ENCODE data around the gene KLHL7. TPM values are rescaled to one million over a fixed set of nuclear protein-coding genes. Genes with fewer than 3 reads are reported as not detected.

Gene KLHL7
- total and polyA plus RNA-seq, 4 donors, result 5.4 to 14.1 (median 9.9) TPM

- WGBS, result 97% methylated on average over 1 of the region's 1 CpG
- H3K27ac ChIP-seq (ENCODE audit: low read depth in 1 of 2, low read length in 2 of 2), result no peak overlapping the region
- no peak for DNase-seq (ENCODE audit: low spot score)
Observed at GRCh38 chr7:23165316-23165715, 59.7 kb downstream of the KLHL7 start.

More at GRCh38 chr7:23165316-23165715, 59.7 kb downstream of the KLHL7 start:
- H3K9ac ChIP-seq (ENCODE audit: low read depth in 1 of 2, low read length in 2 of 2), result no peak overlapping the region
- H3K4me1 ChIP-seq (ENCODE audit: control insufficient read depth in 4 of 4, insufficient read depth in 4 of 4, low read length in 3 of 4), result no peaks in the 10 kb centered on the region
- H3K4me3 ChIP-seq (ENCODE audit: low read depth in 1 of 3, low read length in 3 of 3), result no peak overlapping the region
- no peaks in the 10 kb centered on the region for H3K9me3 ChIP-seq (ENCODE audit: control insufficient read depth in 4 of 4, low read length in 3 of 4)
- H3K27me3 ChIP-seq (ENCODE audit: control insufficient read depth in 4 of 4, insufficient read depth in 4 of 4, low read length in 3 of 4), result no peaks in the 10 kb centered on the region
- H3K36me3 ChIP-seq (ENCODE audit: control insufficient read depth in 4 of 4, insufficient read depth in 3 of 4, low read depth in 1 of 4, low read length in 3 of 4), result peaks cover 0 to 6% (median 0%) of the 10 kb centered on the region in 4 donors
- TF ChIP-seq REST (IDR thresholded peaks at IDR 0.05) (no peak), RAD21 (IDR thresholded peaks at IDR 0.05) (no peak), JUND (IDR thresholded peaks at IDR 0.05) (no peak), ZBTB33 (IDR thresholded peaks at IDR 0.05) (no peak), YY1 (IDR thresholded peaks at IDR 0.05) (no peak), ATF3 (IDR thresholded peaks at IDR 0.05) (no peak), HNF4G (IDR thresholded peaks at IDR 0.05) (no peak), EGR1 (IDR thresholded peaks at IDR 0.05; ENCODE audit: low read depth in 2 of 2) (no peak), FOXA1 (IDR thresholded peaks at IDR 0.05) (no peak), RXRA (IDR thresholded peaks at IDR 0.05) (no peak), HNF4A (conservative IDR thresholded peaks at IDR 0.05) (no peak), GABPA (IDR thresholded peaks at IDR 0.05 in 1 of 2, conservative IDR thresholded peaks at IDR 0.05 in 1 of 2) (no peak), SP1 (IDR thresholded peaks at IDR 0.05) (no peak), NR2F2 (IDR thresholded peaks at IDR 0.05) (no peak), FOXA2 (IDR thresholded peaks at IDR 0.05) (no peak), MAX (IDR thresholded peaks at IDR 0.05) (no peak), CTCF (IDR thresholded peaks at IDR 0.05; ENCODE audit: low read depth, low read length, missing input control) (no peak), TAF1 (conservative IDR thresholded peaks at IDR 0.05) (no peak)
